GM19238 (cell line): ENCODE measurements around the gene MRTO4.
"Not testable (repeated sequence)": the region's sequence is repeated elsewhere in the genome, so short reads cannot be mapped to it uniquely, and the experiment has no call there.

Source experiments
- DNase-seq: peaks from one replicate; pipeline ENCODE4 v3.0.0; 2011; ENCODE audit warnings: low spot score; ENCODE audit not compliant: insufficient read length

Gene MRTO4

DNA sequence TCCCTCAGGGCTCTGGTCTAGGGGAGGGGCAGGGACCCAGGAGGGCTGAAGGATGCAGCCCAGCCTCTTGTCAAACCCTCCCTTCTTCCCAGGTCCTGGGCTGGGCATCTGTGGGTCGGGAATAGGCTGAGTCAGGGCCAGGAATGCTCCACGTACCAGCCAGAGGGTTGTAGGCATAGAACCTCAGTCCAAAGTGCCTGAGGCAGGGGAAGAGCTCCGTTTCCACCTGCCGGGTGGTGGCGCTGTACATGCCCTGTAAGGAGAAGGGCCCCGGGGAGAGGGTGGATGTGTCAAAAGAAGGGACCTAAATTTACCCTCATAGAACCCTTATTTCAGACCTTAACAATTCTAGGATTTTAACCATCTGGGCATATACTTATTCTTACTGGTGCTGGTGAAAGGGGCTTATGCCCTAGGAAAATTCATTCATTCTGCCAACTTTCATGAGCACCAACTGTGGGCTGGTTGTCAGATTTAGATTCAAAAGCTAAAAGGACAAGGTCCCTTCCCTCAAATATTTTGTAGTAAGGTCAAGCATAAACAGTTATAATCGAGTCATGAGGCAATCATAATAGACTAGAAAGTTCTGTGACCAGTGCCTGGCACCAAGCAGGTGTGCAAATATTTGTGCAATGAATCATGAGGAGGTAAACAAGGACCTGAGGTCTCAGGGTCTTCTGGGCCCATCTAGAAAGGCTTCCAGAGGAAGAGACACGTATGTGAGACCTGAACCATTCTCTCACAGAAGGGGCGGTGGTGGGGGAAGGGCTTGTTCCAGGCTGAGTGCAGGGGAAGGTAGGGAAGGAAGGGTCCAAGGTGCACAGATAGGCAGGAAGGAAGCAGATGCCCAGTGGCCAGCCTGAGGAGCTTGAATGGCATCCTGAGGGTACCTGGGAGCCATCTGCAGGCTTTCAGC is 18.1 kb downstream of the MRTO4 start:
- DNase-seq, result not testable (repeated sequence)

DNA sequence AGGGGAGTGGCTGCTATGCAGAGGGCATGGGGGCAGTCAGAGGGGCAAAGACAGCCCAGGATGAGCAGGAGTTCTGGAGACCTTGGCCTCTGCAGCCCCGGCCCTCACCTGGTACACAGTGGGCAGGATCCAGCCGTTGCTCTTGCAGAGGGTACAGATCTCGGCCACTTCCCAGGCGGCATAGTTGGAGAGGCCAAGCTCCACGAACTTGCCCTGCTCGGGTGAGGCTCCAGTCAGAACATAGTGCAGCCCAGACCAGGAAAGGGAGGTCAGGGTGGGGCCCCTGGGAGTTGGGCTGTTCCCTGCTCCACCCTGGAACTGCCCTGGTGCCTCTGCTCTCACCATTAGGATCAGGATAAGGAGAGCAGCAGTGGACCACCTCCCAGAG is 18.7 kb downstream of the MRTO4 start:
- not testable (repeated sequence) for DNase-seq

DNA sequence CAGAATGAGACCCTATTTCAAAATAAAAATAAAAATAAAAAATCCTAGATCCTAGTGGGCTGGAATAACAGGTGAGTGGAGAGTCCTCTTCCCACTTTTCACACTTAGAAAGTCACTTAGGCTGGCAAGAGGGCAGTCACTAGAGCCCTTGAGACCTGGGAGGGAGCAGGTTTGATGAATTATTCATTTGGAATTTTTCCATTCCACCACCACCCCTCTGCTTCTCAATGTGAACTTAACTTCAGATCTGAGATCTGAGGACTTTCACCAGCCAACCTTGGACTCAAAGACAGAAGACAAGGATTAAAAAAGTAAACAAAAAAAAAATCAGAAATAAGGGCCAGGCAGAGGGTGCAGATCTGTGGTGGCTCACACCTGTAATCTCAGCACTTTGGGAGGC is 20.5 kb downstream of the MRTO4 start:
- no peak for DNase-seq

DNA sequence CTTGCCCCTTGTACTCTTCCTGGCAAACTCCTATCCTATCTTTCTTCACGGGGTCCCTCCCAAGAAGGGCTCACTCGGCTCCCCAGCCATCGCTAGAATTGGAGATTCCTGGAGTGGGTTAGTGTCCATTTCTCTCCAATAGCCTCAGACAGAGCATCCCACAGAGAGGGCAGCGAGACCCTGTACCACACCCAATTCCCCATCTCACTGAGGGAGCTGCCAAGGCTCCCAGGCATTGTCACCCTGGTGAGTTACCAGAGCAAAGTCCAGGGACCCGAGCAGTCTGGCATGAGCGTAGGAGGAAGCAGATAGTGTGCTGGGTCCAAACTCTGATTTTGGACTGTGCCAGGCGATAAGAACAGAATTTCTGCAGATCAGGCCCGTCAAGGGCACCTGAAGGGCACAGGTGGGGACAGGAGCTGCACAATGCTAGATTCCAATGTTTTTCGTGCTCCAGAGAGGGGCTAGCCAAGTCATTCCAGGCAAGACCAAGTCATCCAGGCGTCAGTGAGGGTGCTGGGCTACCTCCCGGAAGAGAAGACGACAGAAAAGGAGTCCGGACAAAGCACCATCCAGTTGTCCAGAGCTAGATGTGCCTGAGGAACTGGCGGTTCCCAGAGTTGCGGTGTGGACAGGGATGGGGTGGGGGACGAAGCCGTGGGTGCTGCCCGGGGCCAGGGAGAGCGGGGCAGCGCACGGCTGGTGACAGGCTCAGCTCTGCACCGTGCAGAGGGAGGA is 21.7 kb downstream of the MRTO4 start:
- DNase-seq, result no peak

DNA sequence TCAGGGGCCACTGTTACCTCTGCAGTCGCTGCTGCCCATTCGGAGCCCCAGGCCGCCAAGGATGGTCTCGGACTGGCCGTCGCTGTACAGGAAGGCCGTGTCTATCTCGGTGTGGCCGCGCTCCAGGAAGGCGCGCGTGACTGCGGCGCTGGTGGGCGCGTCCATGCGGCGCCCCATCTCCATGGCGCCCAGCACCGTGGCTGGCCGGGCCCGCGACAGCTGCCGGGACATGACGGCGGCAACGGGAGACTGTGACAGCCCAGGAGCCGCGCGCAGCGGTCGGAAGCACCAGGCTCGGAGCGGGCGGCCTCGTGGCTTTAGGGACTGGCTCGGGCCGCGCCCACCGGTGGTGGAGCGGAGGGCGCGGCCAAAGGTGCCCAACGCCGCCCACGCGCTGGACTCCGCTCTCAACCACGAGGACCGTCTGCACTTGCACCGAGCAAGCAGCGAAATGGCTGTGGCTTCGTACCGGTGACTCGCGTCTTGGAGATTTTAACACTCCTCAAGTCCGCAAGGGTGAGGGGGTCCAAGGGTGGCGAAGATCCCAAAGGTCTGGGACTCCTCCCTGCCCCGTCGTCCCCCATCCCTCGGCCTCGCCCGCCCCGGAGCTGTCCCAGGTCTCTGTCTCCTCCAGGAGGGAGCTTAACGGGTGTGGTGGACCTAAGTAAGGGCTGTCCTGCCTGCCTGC is 22.4 kb downstream of the MRTO4 start:
- not testable (repeated sequence) for DNase-seq

DNA sequence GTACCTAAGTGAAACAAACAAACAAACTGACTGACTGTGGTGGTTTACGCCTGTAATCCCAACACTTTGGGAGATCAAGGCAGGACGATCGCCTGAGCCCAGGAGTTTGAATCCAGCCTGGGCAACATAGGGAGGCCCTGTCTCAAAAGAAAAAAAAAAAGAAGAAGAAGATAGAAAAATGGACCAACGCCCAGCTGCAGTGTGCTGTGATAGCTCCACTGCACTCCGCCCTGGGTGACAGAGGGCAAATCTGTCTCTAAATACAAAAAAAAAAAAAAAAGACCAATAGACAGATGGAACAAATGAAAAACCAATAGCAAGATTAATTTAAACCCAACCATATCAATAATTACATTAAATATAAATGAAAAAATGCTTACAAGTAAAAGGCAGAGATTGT is 23.0 kb downstream of the MRTO4 start:
- DNase-seq, result no peak

DNA sequence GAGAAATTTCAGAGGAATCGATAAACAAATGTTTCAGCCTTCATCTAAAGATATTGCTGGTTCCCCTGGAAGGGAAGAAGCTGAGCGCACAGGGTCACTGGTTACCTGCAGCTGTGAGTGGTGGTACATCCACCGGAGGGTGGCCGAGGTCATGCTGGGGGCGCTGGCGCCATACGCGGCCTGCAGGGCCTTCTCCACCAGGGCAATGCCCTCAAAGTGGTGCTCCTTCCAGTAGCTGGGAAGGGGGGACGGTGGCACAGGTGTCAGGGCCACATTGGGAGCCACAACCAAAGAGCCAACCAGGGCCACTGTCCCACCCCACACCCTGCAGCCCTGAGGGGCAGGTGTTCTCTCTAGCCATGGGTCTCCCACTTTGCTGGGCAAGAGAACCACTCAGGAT is 32.3 kb downstream of the MRTO4 start:
- no peak for DNase-seq

DNA sequence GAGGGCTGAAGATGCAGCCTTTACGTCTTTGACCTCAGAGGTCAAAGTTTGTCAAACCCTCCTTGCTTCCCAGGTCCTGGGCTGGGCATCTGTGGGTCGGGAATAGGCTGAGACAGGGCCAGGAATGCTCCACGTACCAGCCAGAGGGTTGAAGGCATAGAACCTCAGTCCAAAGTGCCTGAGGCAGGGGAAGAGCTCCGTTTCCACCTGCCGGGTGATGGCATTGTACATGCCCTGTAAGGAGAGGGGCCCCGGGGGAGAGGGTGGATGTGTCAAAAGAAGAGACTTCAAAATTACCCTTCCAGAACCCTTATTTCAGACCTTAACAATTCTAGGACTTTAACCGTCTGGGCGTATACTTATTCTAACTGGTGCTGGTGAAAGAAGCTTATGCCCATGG is 33.3 kb downstream of the MRTO4 start:
- no peak for DNase-seq

DNA sequence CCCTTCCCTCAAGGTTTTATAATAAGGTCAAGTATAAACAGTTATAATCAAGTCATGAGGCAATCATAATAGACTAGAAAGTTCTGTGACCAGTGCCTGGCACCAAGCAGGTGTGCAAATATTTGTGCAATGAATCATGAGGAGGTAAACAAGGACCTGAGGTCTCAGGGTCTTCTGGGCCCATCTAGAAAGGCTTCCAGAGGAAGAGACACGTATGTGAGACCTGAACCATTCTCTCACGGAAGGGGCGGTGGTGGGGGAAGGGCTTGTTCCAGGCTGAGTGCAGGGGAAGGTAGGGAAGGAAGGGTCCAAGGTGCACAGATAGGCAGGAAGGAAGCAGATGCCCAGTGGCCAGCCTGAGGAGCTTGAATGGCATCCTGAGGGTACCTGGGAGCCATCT is 33.8 kb downstream of the MRTO4 start:
- DNase-seq, result not testable (repeated sequence)

DNA sequence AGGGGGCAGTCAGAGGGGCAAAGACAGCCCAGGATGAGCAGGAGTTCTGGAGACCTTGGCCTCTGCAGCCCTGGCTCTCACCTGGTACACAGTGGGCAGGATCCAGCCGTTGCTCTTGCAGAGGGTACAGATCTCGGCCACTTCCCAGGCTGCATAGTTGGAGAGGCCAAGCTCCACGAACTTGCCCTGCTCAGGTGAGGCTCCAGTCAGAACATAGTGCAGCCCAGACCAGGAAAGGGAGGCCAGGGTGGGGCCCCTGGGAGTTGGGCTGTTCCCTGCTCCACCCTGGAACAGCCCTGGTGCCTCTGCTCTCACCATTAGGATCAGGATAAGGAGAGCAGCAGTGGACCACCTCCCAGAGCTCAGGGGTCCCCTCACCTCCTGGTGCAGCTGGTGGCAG is 34.2 kb downstream of the MRTO4 start:
- not testable (repeated sequence) for DNase-seq

DNA sequence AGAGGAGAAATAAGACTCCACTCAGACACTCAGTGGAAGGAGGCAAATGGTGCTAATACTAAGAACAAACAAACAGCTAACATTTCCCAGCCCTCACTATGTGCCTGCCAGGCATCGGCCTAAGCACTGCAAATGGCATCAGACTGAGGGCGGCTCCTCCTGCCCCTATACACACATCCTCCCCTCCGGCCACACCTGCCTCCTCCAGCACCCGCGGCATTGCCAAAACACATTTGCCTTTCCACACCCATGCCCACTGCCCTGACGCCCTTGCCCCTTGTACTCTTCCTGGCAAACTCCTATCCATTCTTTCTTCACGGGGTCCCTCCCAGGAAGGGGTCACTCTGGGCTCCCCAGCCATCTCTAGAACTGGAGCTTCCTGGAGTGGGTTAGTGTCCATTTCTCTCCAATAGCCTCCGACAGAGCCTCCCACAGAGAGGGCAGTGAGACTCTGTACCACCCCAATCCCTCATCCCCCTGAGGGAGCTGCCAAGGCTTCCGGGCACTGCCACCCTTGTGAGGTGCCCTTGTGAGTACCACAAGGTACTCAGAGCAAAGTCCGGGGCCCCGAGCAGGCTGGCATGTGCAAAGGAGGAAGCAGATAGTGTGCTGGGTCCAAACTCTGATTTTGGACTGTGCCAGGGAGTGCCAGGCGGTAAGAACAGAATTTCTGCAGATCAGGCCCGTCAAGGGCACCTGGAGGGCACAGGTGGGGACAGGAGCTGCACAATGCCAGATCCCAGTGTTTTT is 36.0 kb downstream of the MRTO4 start:
- no peak for DNase-seq

DNA sequence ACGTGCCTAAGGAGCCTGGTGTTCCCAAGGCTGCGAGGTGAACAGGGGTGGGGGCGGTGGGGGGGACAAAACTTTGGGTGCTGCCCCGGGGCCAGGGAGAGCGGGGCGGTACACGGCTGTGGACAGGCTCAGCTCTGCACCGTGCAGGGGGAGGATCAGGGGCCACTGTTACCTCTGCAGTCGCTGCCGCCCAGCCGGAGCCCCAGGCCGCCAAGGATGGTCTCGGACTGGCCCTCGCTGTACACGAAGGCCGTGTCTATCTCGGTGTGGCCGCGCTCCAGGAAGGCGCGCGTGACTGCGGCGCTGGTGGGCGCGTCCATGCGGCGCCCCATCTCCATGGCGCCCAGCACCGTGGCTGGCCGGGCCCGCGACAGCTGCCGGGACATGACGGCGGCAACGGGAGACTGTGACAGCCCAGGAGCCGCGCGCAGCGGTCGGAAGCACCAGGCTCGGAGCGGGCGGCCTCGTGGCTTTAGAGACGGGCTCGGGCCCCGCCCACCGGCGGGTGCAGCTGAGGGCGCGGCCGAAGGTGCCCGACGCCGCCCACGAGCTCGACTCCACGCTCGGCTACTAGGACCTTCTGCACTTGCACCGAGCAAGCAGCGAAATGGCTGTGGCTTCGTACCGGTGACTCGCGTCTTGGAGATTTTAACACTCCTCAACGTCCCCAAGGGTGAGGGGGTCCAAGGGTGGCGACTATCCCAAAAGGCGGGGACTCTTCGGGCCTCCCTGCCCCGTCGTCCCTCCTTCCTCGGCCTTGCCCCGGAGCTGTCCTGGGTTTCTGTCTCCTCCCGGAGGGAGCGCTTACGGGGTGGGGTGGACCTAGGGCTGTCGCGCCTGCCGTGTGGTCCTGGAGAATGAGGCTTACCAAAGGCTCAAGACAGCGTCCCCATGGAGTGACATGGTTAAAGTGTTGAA is 37.0 kb downstream of the MRTO4 start, which contains the start of gene AKR7A3:
AKR7A3 (minus strand) TSS at position 447 of the 918 bp plus-strand sequence; CDS start at position 386, 61 bp downstream.
- DNase-seq, result not testable (repeated sequence)

DNA sequence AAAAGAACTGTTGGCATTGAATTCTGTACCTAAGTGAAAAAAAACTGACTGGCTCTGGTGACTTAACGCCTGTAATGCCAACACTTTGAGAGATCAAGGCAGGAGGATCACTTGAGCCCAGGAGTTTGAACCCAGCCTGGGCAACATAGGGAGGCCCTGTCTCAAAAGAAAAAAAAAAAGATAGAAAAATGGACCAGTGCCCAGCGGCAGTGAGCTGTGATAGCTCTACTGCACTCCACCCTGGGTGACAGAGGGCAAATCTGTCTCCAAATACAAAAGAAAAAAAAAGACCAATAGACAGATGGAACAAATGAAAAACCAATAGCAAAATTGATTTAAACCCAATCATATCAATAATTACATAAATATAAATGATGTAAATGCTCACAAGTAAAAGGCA is 37.6 kb downstream of the MRTO4 start:
- no peak for DNase-seq

DNA sequence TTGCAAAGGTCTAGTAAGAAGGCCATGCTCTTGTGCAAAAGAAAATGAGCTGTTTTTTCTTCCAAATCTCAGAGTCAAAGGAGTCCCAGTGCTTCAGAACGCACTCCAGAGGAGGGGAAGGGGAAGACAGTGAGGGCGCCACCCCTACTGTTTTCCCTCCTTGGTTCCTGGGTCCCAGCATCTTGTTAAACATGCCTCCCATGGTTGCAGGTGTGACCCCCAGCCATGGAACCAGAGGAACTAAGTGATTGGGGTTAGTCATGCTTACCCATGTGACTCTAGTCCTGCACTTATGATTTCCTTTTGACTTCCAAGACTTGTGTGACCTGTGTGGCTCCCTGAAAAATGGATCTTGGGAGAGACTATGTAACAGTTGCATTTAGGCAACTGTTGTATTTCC is 43.0 kb downstream of the MRTO4 start:
- DNase-seq, result no peak

DNA sequence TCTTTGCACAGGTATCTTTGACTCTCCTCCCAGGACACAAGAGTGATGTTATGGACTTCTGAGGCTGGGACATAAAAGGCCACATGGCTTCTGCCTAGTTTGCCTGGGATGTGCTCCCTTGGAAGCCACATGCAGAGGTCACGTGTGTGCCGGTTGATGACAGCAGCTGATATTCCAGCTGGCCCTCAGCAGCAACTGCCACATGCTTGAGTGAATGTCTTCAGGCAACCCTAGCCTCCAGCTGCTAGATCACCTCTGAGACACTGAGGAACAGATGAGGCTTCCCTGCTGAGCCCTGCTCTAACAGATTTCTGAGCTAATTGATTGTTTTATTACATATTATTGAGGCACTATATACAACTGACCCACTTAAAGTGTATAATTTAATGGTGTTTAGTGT is 48.6 kb downstream of the MRTO4 start:
- DNase-seq, result no peak

DNA sequence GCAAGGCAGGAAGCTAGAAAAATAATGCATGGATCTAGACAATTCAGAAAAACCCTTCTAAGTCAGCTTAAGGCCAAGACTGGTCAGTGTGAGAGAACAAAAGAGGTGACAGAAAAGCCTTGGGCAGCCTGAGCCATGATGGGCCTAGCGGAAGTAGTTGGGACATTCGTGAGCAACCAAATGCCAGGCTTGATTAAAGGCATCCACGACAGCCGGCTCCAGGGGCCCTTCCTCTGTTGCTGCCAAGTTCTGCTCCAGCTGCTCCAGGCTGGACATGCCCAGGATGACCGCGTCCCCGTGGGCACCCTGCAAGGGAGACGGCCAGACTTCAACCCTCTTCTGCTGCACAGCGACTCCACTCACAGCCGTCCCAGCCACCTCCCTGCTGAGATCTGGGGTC is 52.5 kb downstream of the MRTO4 start:
- DNase-seq, result not testable (repeated sequence)

DNA sequence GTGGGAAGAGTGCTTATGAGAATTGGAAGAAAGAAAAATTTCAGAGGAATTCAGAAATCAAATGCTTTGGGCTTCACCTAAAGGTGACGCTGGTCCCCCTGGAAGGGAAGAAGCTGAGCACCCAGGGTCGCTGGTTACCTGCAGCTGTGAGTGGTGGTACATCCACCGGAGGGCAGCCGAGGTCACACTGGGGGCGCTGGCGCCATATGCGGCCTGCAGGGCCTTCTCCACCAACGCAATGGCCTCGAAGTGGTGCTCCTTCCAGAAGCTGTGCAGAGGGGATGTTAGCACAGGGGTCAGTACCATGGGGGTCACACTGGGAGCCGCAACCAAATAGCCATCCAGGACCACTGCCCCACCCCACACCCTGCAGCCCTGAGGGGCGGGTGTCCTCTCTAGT is 54.3 kb downstream of the MRTO4 start:
- DNase-seq, result no peak

DNA sequence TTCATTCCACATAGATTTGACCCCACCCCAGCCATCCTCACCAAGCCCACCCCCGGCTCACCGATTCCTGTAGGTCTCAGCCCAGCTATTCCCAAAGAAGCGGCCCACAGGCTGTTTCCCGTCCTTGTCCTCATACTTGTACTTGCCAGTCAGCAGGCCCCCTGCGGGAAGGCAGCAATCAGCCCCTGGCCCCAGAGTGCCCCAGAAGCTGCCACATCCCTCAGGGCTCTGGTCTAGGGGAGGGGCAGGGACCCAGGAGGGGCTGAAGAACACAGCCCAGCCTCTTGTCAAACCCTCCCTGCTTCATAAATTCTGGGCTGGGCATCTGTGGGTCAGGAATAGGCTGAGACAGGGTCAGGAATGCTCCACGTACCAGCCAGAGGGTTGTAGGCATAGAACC is 55.3 kb downstream of the MRTO4 start:
- DNase-seq, result no peak

DNA sequence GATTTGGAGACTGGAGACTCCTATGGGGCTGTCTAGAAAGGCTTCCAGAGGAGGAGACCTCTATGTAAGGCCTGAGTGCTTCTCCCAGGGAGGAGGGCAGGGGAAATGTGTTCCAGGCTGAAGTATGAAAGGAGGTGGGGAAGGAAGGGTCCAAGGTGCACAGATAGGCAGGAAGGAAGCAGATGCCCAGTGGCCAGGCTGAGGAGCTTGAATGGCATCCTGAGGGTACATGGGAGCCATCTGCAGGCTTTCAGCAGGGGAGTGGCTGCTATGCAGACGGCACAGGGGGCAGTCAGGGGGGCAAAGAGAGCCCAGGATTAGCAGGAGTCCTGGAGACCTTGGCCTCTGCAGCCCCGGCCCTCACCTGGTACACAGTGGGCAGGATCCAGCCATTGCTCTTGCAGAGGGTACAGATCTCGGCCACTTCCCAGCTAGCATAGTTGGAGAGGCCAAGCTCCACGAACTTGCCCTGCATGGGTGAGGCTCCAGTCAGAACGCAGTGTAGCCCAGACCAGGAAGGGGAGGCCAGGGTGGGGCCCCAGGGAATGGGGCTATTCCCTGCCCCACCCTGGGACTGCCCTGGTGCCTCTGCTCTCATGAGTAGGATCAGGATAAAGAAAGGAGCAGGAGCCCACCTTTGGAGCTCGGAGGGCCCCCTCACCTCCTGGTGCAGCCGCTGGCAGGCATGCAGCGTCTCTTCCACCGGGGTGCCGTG is 56.3 kb downstream of the MRTO4 start:
- no peak for DNase-seq

DNA sequence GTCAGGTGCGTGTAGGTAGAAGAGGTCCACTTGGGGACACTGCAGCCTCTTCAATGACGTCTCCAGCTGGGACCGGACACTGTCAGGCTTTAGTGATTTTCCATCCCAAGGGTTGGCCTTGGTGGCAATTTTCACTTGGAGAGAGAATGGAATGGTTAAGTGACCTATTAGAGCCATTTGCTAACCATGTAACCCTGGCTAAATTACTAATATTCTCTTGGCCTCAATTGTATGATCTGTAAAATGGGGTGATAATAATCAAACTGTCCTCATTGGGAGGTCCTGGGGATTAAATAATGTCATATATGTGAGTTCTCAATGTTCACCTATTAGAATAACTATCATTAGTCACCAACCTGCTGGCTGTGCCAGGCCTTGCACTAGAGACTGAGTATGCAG is 56.9 kb downstream of the MRTO4 start:
- DNase-seq, result no peak
